H9 (cell line): ENCODE data around the gene DPF1. TPM values are rescaled to one million over a fixed set of nuclear protein-coding genes. Genes with fewer than 3 reads are reported as not detected.

Experiments used
- DNase-seq: peaks from one replicate; pipeline ENCODE4 v3.0.0-alpha.2; 2017
- H2AFZ ChIP-seq: one replicate; pipeline ENCODE4 v1.6.1; 2013; ENCODE audit warnings: mild to moderate bottlenecking, low read length, control low read depth, moderate library complexity
- H2AK5ac ChIP-seq: 2 replicates; pipeline ENCODE4 v1.6.1; 2013; ENCODE audit warnings: low read length, control low read depth, mixed read lengths; ENCODE audit not compliant: insufficient read length
- H2BK120ac ChIP-seq: one replicate; pipeline ENCODE4 v1.6.1; 2013; ENCODE audit warnings: low read depth, mild to moderate bottlenecking, low read length, control low read depth, inconsistent platforms; ENCODE audit not compliant: poor library complexity, severe bottlenecking
- H2BK12ac ChIP-seq: 2 replicates; pipeline ENCODE4 v1.6.1; 2013; ENCODE audit warnings: low read length, control low read depth, mixed read lengths, low read depth; ENCODE audit not compliant: insufficient read length
- H2BK15ac ChIP-seq: 2 replicates; pipeline ENCODE4 v1.6.1; 2013; ENCODE audit warnings: low read depth, low read length, control low read depth
- H2BK20ac ChIP-seq: one replicate; pipeline ENCODE4 v1.6.1; 2013; ENCODE audit warnings: low read depth, mild to moderate bottlenecking, low read length, control low read depth, inconsistent platforms; ENCODE audit not compliant: poor library complexity, severe bottlenecking
- H2BK5ac ChIP-seq: 2 replicates; pipeline ENCODE4 v1.6.1; 2013; ENCODE audit warnings: low read length, control low read depth, mixed read lengths; ENCODE audit not compliant: insufficient read length
- H3K14ac ChIP-seq: 2 replicates; pipeline ENCODE4 v1.6.1; 2013; ENCODE audit warnings: low read length, control low read depth; ENCODE audit not compliant: insufficient read depth
- H3K18ac ChIP-seq: 2 replicates; pipeline ENCODE4 v1.6.1; 2013; ENCODE audit warnings: low read depth, mild to moderate bottlenecking, mixed read lengths, low read length, control low read depth; ENCODE audit not compliant: insufficient read length
- H3K23ac ChIP-seq: 2 replicates; pipeline ENCODE4 v1.6.1; 2013; ENCODE audit warnings: low read length, control low read depth, mixed read lengths, low read depth; ENCODE audit not compliant: insufficient read length
- H3K23me2 ChIP-seq: 2 replicates; pipeline ENCODE4 v1.6.1; 2013; ENCODE audit warnings: low read depth, mild to moderate bottlenecking, mixed read lengths, low read length, control low read depth; ENCODE audit not compliant: insufficient read length, poor library complexity, severe bottlenecking
- H3K27ac ChIP-seq: 2 replicates; pipeline ENCODE4 v1.5.1; 2013; ENCODE audit warnings: low read length, control low read depth, mixed read lengths, low read depth; ENCODE audit not compliant: insufficient read length
- H3K27me3 ChIP-seq: 2 replicates; pipeline ENCODE4 v1.6.1; 2013; ENCODE audit warnings: low read length, control low read depth, inconsistent platforms; ENCODE audit not compliant: insufficient read depth
- H3K4ac ChIP-seq: 2 replicates; pipeline ENCODE4 v1.6.1; 2013; ENCODE audit warnings: low read depth, mild to moderate bottlenecking, control low read depth, inconsistent platforms, low read length, moderate library complexity
- H3K4me1 ChIP-seq: 2 replicates; pipeline ENCODE4 v1.6.1; 2013; ENCODE audit warnings: low read length, control low read depth, inconsistent platforms; ENCODE audit not compliant: insufficient read depth
- H3K4me2 ChIP-seq: 2 replicates; pipeline ENCODE4 v1.6.1; 2013; ENCODE audit warnings: low read length, control low read depth, mixed read lengths; ENCODE audit not compliant: insufficient read length, insufficient read depth
- H3K56ac ChIP-seq: 2 replicates; pipeline ENCODE4 v1.6.1; 2013; ENCODE audit warnings: low read depth, mild to moderate bottlenecking, mixed read lengths, low read length, control low read depth; ENCODE audit not compliant: insufficient read length
- H3K79me1 ChIP-seq: 2 replicates; pipeline ENCODE4 v1.6.1; 2013; ENCODE audit warnings: low read depth, mild to moderate bottlenecking, moderate library complexity, low read length, control low read depth, inconsistent platforms; ENCODE audit not compliant: insufficient read depth, poor library complexity, severe bottlenecking
- H3K79me2 ChIP-seq: 2 replicates; pipeline ENCODE4 v1.6.1; 2013; ENCODE audit warnings: low read length, control low read depth, inconsistent platforms; ENCODE audit not compliant: insufficient read depth
- H3K9ac ChIP-seq: 2 replicates; pipeline ENCODE4 v1.6.1; 2013; ENCODE audit warnings: low read length, control low read depth, mixed read lengths; ENCODE audit not compliant: insufficient read length; ENCODE audit errors: extremely low read depth
- H3K9me3 ChIP-seq: one replicate; pipeline ENCODE4 v1.6.1; 2013; ENCODE audit warnings: low read depth, low read length, inconsistent platforms; ENCODE audit not compliant: control insufficient read depth
- H3T11ph ChIP-seq: one replicate; pipeline ENCODE4 v1.6.1; 2013; ENCODE audit warnings: mild to moderate bottlenecking, low read length, control low read depth, inconsistent platforms
- H4K20me1 ChIP-seq: one replicate; pipeline ENCODE4 v1.6.1; 2013; ENCODE audit not compliant: control insufficient read depth, insufficient read length, insufficient read depth
- H4K5ac ChIP-seq: 2 replicates; pipeline ENCODE4 v1.6.1; 2013; ENCODE audit warnings: low read depth, mild to moderate bottlenecking, mixed read lengths, low read length, control low read depth; ENCODE audit not compliant: insufficient read length
- H4K8ac ChIP-seq: replicated peaks from 2 replicates; pipeline ENCODE4 v1.6.1; 2013; ENCODE audit warnings: low read length, control low read depth, mixed read lengths, low read depth; ENCODE audit not compliant: insufficient read length
- H4K91ac ChIP-seq: 2 replicates; pipeline ENCODE4 v1.6.1; 2013; ENCODE audit warnings: low read depth, mild to moderate bottlenecking, moderate library complexity, mixed read lengths, low read length, control low read depth; ENCODE audit not compliant: insufficient read length
- H3K27ac Mint-ChIP-seq, 3 experiments: 2 replicates in 2 of 3; 3 replicates in 1 of 3; pipeline ENCODE4 v1.8.0; 2020 to 2021; ENCODE audit warnings: mixed read lengths in 3 of 3, mild to moderate bottlenecking in 1 of 3, moderate library complexity in 1 of 3
- H3K27me3 Mint-ChIP-seq: 2 replicates; pipeline ENCODE4 v1.8.0; 2021; ENCODE audit warnings: low read depth, mild to moderate bottlenecking, moderate library complexity, mixed read lengths
- H3K36me3 Mint-ChIP-seq, 3 experiments: 2 replicates in 2 of 3; 3 replicates in 1 of 3; pipeline ENCODE4 v1.8.0; 2020 to 2021; ENCODE audit warnings: low read depth in 3 of 3, mixed read lengths in 3 of 3; ENCODE audit not compliant: insufficient read depth in 1 of 3
- H3K4me1 Mint-ChIP-seq, 2 experiments: 2 replicates each; pipeline ENCODE4 v1.8.0; 2020; ENCODE audit warnings: mixed read lengths in 2 of 2
- H3K4me3 Mint-ChIP-seq, 2 experiments: 2 replicates in 1 of 2; 3 replicates in 1 of 2; pipeline ENCODE4 v1.8.0; 2020 to 2021; ENCODE audit warnings: mild to moderate bottlenecking in 2 of 2, mixed read lengths in 2 of 2, moderate library complexity in 1 of 2
- H3K9me3 Mint-ChIP-seq, 2 experiments: 2 replicates in 1 of 2; 3 replicates in 1 of 2; pipeline ENCODE4 v1.8.0; 2020; ENCODE audit warnings: mild to moderate bottlenecking in 2 of 2, mixed read lengths in 2 of 2, moderate library complexity in 1 of 2
- CTCF ChIP-seq: fragments of 200-600 bp; sonication (generic); conservative IDR thresholded peaks from 3 replicates; pipeline ENCODE4 v1.8.0; 2021; ENCODE audit warnings: antibody characterized with exemption, mild to moderate bottlenecking
- WGBS: extraction: QIAGEN DNeasy Blood & Tissue Kit; methylation state at CpG from one replicate; pipeline ENCODE4 v1.1.7; 2013; ENCODE audit warnings: missing lambda C conversion rate, low lambda C conversion rate, mixed read lengths; ENCODE audit not compliant: insufficient read length; ENCODE audit errors: extremely low coverage; 5-methylcytosine and 5-hydroxymethylcytosine counted together
- total RNA-seq: library from RNA; stranded (reverse); gene quantifications from 2 replicates; pipeline ENCODE4 v1.2.1, GENCODE V29; 2021

DPF1 gene
- total RNA-seq, 1 experiment from 2014 or later: 12.0 TPM

- no peak overlapping the region for H4K91ac ChIP-seq
- no peaks in the 10 kb centered on the region for H3K27me3 ChIP-seq
- peaks cover 14% of the 10 kb centered on the region for H3K27me3 Mint-ChIP-seq
- H3K4me1 Mint-ChIP-seq: peaks cover 7 to 21% of the 10 kb centered on the region in 2 experiments
- H3K9me3 Mint-ChIP-seq: no peaks in the 10 kb centered on the region; a peak in 1 of 5 replicates
- H3T11ph ChIP-seq: no peak overlapping the region
- H3K23me2 ChIP-seq: peaks cover 7% of the 10 kb centered on the region
- peak overlapping the region; percentile 43 for H3K4me2 ChIP-seq
- H3K56ac ChIP-seq: no peak overlapping the region
- H3K27ac ChIP-seq: no peak overlapping the region
- H3K79me2 ChIP-seq: no peaks in the 10 kb centered on the region
- no peak overlapping the region for H3K14ac ChIP-seq
- no peaks in the 10 kb centered on the region for H3K9me3 ChIP-seq
- no peak for DNase-seq
- TF ChIP-seq CTCF: no peak
- H3K4ac ChIP-seq: no peak overlapping the region
- H2BK12ac ChIP-seq: no peak overlapping the region
- H3K4me3 Mint-ChIP-seq: no peak overlapping the region; a peak in 1 of 5 replicates
- H3K9ac ChIP-seq: no peak overlapping the region
- H2BK15ac ChIP-seq: no peak overlapping the region
- H2AFZ ChIP-seq: no peak overlapping the region
- H2AK5ac ChIP-seq: no peak overlapping the region
- peak overlapping the region; percentile 83 for H2BK20ac ChIP-seq
- H4K20me1 ChIP-seq: no peaks in the 10 kb centered on the region
- no peak overlapping the region for H3K18ac ChIP-seq
- no peak overlapping the region for H4K5ac ChIP-seq
- H3K23ac ChIP-seq: no peak overlapping the region
- WGBS: no CpG with 5 or more reads among the region's 15 CpGs
- no peak overlapping the region for H4K8ac ChIP-seq
- no peak overlapping the region for H2BK5ac ChIP-seq
- no peaks in the 10 kb centered on the region for H3K36me3 Mint-ChIP-seq
- H2BK120ac ChIP-seq: peak overlapping the region; percentile 71
- H3K27ac Mint-ChIP-seq: no peak overlapping the region
- H3K79me1 ChIP-seq: no peaks in the 10 kb centered on the region
- H3K4me1 ChIP-seq: no peaks in the 10 kb centered on the region
Measured at GRCh38 chr19:38243279-38243673, 19.3 kb upstream of the DPF1 start.
